Endothelial cell of umbilical vein (primary cell): ENCODE results near the gene KIF26B. TPM values are rescaled to one million over a fixed set of nuclear protein-coding genes. Genes with fewer than 3 reads are reported as not detected.
"Not testable (repeated sequence)": the region's sequence is repeated elsewhere in the genome, so short reads cannot be mapped to it uniquely, and the experiment has no call there.

Experiments
- BruUV-seq: library from RNA; stranded (reverse); fragments of 400-500 nt; replicated peaks from 2 replicates; lab custom pipeline; 2021; lab: Mats Ljungman, UMichigan
- CTCF ChIA-PET: fragments of 300-600, 350-600 bp; sonication (Branson Sonifier 250); formaldehyde crosslinking; loops from one replicate; lab custom pipeline; 2021; ENCODE audit warnings: antibody characterized with exemption, inconsistent platforms; lab: Charles Lee
- POLR2A ChIA-PET: fragments of 300-600, 350-600 bp; sonication (Branson Sonifier 250); formaldehyde crosslinking; loops from one replicate; lab custom pipeline; 2021; ENCODE audit warnings: antibody characterized with exemption, inconsistent platforms; lab: Charles Lee
- DNase-seq: peaks from one replicate; pipeline ENCODE4 v3.0.0-alpha.2; 2011; ENCODE audit warnings: low read depth, low spot score
- FAIRE-seq: peaks from 2 replicates; lab custom pipeline; 2011; peaks lifted over from hg19 to GRCh38; lab: Jason Lieb, UNC
- H2AFZ ChIP-seq: 2 replicates; pipeline ENCODE4 v1.6.0; 2012; ENCODE audit warnings: low read depth, low read length, control low read depth, inconsistent platforms
- H3K27ac ChIP-seq: 2 replicates; pipeline ENCODE4 v1.5.1; 2011; ENCODE audit warnings: low read depth, mild to moderate bottlenecking, control low read depth, low read length, moderate library complexity; ENCODE audit not compliant: insufficient read depth
- H3K27me3 ChIP-seq, 2 experiments: 2 replicates each; pipeline versions ENCODE4 v1.6.0 to v1.6.1; 2011; ENCODE audit warnings: low read length in 2 of 2, mixed read lengths in 1 of 2; ENCODE audit not compliant: control insufficient read depth in 2 of 2, insufficient read depth in 2 of 2
- H3K36me3 ChIP-seq, 2 experiments: 2 replicates in 1 of 2; 3 replicates in 1 of 2; pipeline ENCODE4 v1.5.1; 2011; ENCODE audit warnings: low read length in 2 of 2, mild to moderate bottlenecking in 1 of 2, moderate library complexity in 1 of 2; ENCODE audit not compliant: control insufficient read depth in 2 of 2, insufficient read depth in 2 of 2; ENCODE audit errors: extremely low read depth in 1 of 2
- H3K4me1 ChIP-seq: 3 replicates; pipeline ENCODE4 v1.5.1; 2011; ENCODE audit warnings: mild to moderate bottlenecking, low read length; ENCODE audit not compliant: control insufficient read depth, insufficient read depth; ENCODE audit errors: extremely low read depth
- H3K4me2 ChIP-seq: 2 replicates; pipeline ENCODE4 v1.6.1; 2011; ENCODE audit warnings: low read length, control low read depth, mixed read lengths; ENCODE audit not compliant: insufficient read depth
- H3K4me3 ChIP-seq, 3 experiments: fragments of 200-600 bp in 1 of 3; sonication (generic), shearing (Covaris generic) in 1 of 3; replicated peaks in 1 of 3; 2 replicates each; pipeline ENCODE4 v1.5.1; 2011 to 2016; ENCODE audit warnings: control low read depth in 3 of 3, low read length in 3 of 3, mild to moderate bottlenecking in 2 of 3, inconsistent platforms in 1 of 3, low read depth in 1 of 3, moderate library complexity in 1 of 3; ENCODE audit not compliant: insufficient read depth in 1 of 3
- H3K79me2 ChIP-seq: 2 replicates; pipeline ENCODE4 v1.6.0; 2012; ENCODE audit warnings: low read length, inconsistent platforms; ENCODE audit not compliant: control insufficient read depth, insufficient read depth
- H3K9ac ChIP-seq: replicated peaks from 2 replicates; pipeline ENCODE3; 2011; ENCODE audit warnings: low read length, control low read depth; ENCODE audit not compliant: insufficient read depth; ENCODE audit errors: extremely low read depth
- H3K9me1 ChIP-seq: replicated peaks from 3 replicates; pipeline ENCODE4 v1.6.0; 2011; ENCODE audit warnings: mild to moderate bottlenecking, low read length; ENCODE audit not compliant: control insufficient read depth, insufficient read depth; ENCODE audit errors: extremely low read depth
- H3K9me3 ChIP-seq: replicated peaks from 2 replicates; pipeline ENCODE4 v1.5.1; 2012; ENCODE audit warnings: low read length, inconsistent platforms; ENCODE audit not compliant: control insufficient read depth, insufficient read depth
- H4K20me1 ChIP-seq: replicated peaks from 2 replicates; pipeline ENCODE3; 2011; ENCODE audit warnings: mild to moderate bottlenecking, low read length; ENCODE audit not compliant: control insufficient read depth, insufficient read depth; ENCODE audit errors: extremely low read depth
- CTCF ChIP-seq, 2 donors: IDR thresholded peaks; 1 replicate in 1 of 2; 2 replicates in 1 of 2; pipeline ENCODE4 v1.5.1; 2011; ENCODE audit warnings: low read length in 2 of 2, mild to moderate bottlenecking in 2 of 2, moderate library complexity in 2 of 2, control low read depth in 1 of 2, inconsistent platforms in 1 of 2, low read depth in 1 of 2; ENCODE audit not compliant: insufficient read depth in 1 of 2; ENCODE audit errors: extremely low read depth in 1 of 2
- EZH2 ChIP-seq: IDR thresholded peaks from 2 replicates; pipeline ENCODE4 v1.6.1; 2012; ENCODE audit warnings: borderline replicate concordance, low read depth, mild to moderate bottlenecking, moderate library complexity, low read length, inconsistent platforms; ENCODE audit not compliant: severe bottlenecking
- FOS ChIP-seq: IDR thresholded peaks from 2 replicates; pipeline ENCODE4 v1.6.1; 2011; ENCODE audit warnings: mild to moderate bottlenecking, low read length, moderate library complexity, borderline replicate concordance; ENCODE audit not compliant: insufficient read depth
- GATA2 ChIP-seq: IDR thresholded peaks from 2 replicates; pipeline ENCODE4 v1.7.0; 2011; ENCODE audit warnings: low read depth, mild to moderate bottlenecking, moderate library complexity, mixed read lengths, low read length; ENCODE audit not compliant: insufficient read length, insufficient read depth
- JUN ChIP-seq: IDR thresholded peaks from 2 replicates; pipeline ENCODE4 v1.6.1; 2011; ENCODE audit warnings: borderline replicate concordance, low read depth; ENCODE audit not compliant: insufficient read length, insufficient read depth
- MAX ChIP-seq: IDR thresholded peaks from 2 replicates; pipeline ENCODE4 v1.6.1; 2011; ENCODE audit not compliant: insufficient read depth, insufficient read length
- MYC ChIP-seq: IDR thresholded peaks from one replicate; pipeline ENCODE4 v1.6.1; 2011; ENCODE audit warnings: mild to moderate bottlenecking, low read depth, low read length
- POLR2A ChIP-seq: IDR thresholded peaks from 2 replicates; pipeline ENCODE4 v1.6.1; 2012; ENCODE audit warnings: low read depth, mild to moderate bottlenecking, control low read depth, low read length
- POLR2AphosphoS5 ChIP-seq: IDR thresholded peaks from 2 replicates; pipeline ENCODE4 v1.6.1; 2012; ENCODE audit warnings: low read depth, mild to moderate bottlenecking, control low read depth, low read length, moderate library complexity; ENCODE audit not compliant: insufficient read depth
- dilution Hi-C: fragments of 300-500 bp; cut with MboI; formaldehyde crosslinking; loops from one replicate; pipeline ENCODE4 v1.15.0; 2019; ENCODE audit warnings: low sequenced_read_pairs; ENCODE audit not compliant: extremely low pct_ligation_motif_present
- intact Hi-C: fragments of 100-400 bp; cut with micrococcal nuclease; formaldehyde crosslinking; loops from one replicate; pipeline ENCODE4 v1.10.0; 2022
- polyA plus RNA-seq, 4 experiments: library from polyadenylated mRNA; depleted of rRNA in 3 of 4; stranded (reverse) in 3 of 4; unstranded in 1 of 4; fragments of >200 nt; gene quantifications; 2 replicates each; pipeline versions ENCODE4 v1.2.1 to v1.2.3, GENCODE V29; 2011 to 2012; ENCODE audit warnings: missing spikeins in 1 of 4
- total RNA-seq: library from RNA; stranded (reverse); gene quantifications from 2 replicates; pipeline ENCODE4 v1.2.3, GENCODE V29; 2021

KIF26B gene
- total and polyA plus RNA-seq, 2 donors (not counting 3 experiments of a cell fraction or from before 2014, with no cell fraction given) = 0.04 to 0.49 TPM

- DNase-seq (no peak), FAIRE-seq (no peak)
- CTCF ChIA-PET = no interaction called here
- no peaks in the 10 kb centered on the region for H3K79me2 ChIP-seq
- no peaks in the 10 kb centered on the region for H4K20me1 ChIP-seq
- H3K36me3 ChIP-seq = no peaks in the 10 kb centered on the region
- H3K4me3 ChIP-seq = no peak overlapping the region
- TF ChIP-seq GATA2 (no peak), POLR2AphosphoS5 (no peak), JUN (no peak), POLR2A (no peak), MAX (no peak), MYC (no peak), EZH2 (no peak), CTCF (IDR thresholded peaks at IDR 0.05; ENCODE audit: extremely low read depth in 1 of 2, insufficient read depth in 1 of 2, low read depth in 1 of 2, low read length in 2 of 2) (no peak), FOS (no peak)
- POLR2A ChIA-PET = no interaction called here
- no peaks in the 10 kb centered on the region for H3K4me1 ChIP-seq
- no peaks in the 10 kb centered on the region for H3K9me3 ChIP-seq
- intact Hi-C loops (no loop called here), dilution Hi-C loops (no loop called here)
- no peaks in the 10 kb centered on the region for H3K9me1 ChIP-seq
- no peak overlapping the region for H2AFZ ChIP-seq
- BruUV-seq = no TSS peak
- no peak overlapping the region for H3K27ac ChIP-seq
- no peak overlapping the region for H3K9ac ChIP-seq
- H3K4me2 ChIP-seq = no peak overlapping the region
- no peaks in the 10 kb centered on the region for H3K27me3 ChIP-seq
Measured at GRCh38 chr1:245710961-245711903, 556.4 kb downstream of the KIF26B start.

GRCh38 chr1:245714027-245714426 lies 559.2 kb downstream of the KIF26B start:
- H3K4me1 ChIP-seq, H3K4me3 ChIP-seq, H3K36me3 ChIP-seq, FAIRE-seq, H3K27ac ChIP-seq, H3K9me1 ChIP-seq, intact Hi-C loops, BruUV-seq, H3K9ac ChIP-seq, POLR2A ChIA-PET, H2AFZ ChIP-seq, CTCF ChIA-PET, H3K79me2 ChIP-seq, DNase-seq, H3K4me2 ChIP-seq, H4K20me1 ChIP-seq, dilution Hi-C loops, H3K27me3 ChIP-seq, H3K9me3 ChIP-seq: not testable (repeated sequence)
